RWPE1 (cell line): ENCODE measurements around the gene IL12B.

Experiments
- CTCF ChIA-PET: fragments of 350-600 bp; sonication (Branson Sonifier 250); formaldehyde crosslinking; extraction: SDS; loops from one replicate; lab custom pipeline; 2021; lab: Yijun Ruan, JAX
- POLR2A ChIA-PET: fragments of 400-600 bp; formaldehyde crosslinking; extraction: SDS; loops from one replicate; lab custom pipeline; 2020; ENCODE audit warnings: antibody characterized with exemption; ENCODE audit not compliant: low non-redundant PET; lab: Yijun Ruan, JAX
- DNase-seq: peaks from one replicate; pipeline ENCODE4 v3.0.0; 2012; ENCODE audit warnings: low spot score
- H3K27ac ChIP-seq: fragments of 450-650 bp; 2 replicates; pipeline ENCODE4 v1.5.1; 2017
- TF ChIP-seq, protein P1 (sequence below): fragments of 450-650 bp; conservative IDR thresholded peaks from 2 replicates; pipeline ENCODE4 v1.5.1; 2017; ENCODE audit warnings: low read depth, mild to moderate bottlenecking

IL12B gene

DNA sequence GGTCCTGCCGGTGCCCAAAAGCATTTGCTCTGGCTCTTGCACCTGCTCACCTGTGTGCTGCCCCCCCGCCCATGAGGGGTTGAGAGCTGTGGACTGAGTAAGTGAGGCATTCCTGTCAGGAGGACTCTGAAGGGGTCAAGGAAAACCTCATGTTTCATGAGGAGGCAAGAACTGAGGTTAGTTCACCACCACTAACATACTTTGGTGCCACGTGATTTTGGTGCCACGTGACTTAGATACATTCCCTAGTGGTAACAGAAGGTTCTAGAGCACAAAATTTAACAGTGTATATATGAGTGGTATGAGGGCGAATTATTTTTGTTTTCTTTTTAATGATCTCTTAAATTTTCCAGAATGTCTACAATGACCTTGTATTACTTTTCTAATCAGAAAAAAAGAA lies 6.3 kb upstream of the IL12B start:
- H3K27ac ChIP-seq = peak overlapping the region; percentile 71
- ChIA-PET POLR2A (no interaction called here), CTCF (interaction anchor here (0.6 kb wide), 1 partner anchor 42 kb away, joined by 3 read pairs; no protein-coding TSS in a partner anchor)
- TF ChIP-seq, protein P1, sequence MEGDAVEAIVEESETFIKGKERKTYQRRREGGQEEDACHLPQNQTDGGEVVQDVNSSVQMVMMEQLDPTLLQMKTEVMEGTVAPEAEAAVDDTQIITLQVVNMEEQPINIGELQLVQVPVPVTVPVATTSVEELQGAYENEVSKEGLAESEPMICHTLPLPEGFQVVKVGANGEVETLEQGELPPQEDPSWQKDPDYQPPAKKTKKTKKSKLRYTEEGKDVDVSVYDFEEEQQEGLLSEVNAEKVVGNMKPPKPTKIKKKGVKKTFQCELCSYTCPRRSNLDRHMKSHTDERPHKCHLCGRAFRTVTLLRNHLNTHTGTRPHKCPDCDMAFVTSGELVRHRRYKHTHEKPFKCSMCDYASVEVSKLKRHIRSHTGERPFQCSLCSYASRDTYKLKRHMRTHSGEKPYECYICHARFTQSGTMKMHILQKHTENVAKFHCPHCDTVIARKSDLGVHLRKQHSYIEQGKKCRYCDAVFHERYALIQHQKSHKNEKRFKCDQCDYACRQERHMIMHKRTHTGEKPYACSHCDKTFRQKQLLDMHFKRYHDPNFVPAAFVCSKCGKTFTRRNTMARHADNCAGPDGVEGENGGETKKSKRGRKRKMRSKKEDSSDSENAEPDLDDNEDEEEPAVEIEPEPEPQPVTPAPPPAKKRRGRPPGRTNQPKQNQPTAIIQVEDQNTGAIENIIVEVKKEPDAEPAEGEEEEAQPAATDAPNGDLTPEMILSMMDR = no peak
- DNase-seq = no peak

DNA sequence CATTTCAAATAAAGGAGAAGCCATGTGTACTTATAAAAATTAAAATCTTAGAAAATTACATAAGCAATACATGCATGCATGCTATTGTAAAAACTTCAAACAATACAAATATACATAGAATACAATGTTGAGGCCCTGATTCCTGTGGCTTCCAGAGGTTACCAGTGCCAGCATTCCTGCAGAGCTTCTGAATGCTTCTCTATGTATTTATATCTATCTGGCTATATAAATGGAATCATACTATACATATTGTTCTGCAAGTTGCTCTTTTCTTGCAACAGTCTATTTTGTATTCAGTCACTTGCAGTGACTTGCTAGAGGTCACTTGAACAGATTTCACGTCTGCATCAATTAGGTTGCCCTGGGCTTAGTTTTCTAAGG lies 3.2 kb upstream of the IL12B start:
- ChIA-PET POLR2A (no interaction called here), CTCF (interaction anchor here (0.6 to 0.8 kb wide), 2 partner anchors 17 to 79 kb away, joined by 4 to 5 read pairs; no protein-coding TSS in a partner anchor)
- H3K27ac ChIP-seq = no peak overlapping the region
- DNase-seq = no peak
- TF ChIP-seq, protein P1 = no peak

DNA sequence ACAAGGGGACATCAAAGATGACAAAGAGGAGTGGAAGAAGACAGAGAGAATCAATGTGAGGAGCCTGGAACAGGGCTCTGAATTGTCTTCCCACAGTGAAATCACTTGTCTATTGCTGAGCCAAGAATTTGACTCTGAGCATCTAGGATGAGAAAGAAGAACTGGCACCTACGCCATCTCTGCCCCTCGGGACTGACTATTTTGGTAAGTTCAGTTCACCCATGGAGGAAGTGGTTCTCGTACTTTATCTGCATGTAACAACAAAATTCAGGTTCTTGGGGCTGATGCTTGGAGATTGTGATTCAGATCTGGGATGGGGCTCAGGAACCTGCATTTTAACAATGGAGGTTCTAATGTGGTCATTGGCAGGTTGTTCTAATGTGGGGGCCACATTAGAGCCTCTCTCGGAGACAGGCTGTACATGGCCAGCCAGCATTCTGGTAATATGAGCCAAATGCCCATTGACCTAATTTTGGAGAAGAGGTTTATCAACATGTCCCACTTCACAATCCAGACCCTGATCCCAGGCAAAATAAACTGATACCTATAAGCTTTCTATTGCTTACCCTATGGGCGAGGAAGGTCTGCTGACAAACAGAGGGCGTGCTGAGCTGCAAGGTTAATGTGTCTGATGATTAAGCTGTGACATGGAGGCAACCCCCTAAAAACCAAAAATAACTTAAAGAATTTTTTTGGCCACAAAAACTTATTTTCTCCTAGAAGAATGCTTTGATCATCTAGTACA lies 2.7 kb upstream of the IL12B start:
- ChIA-PET POLR2A (no interaction called here), CTCF (interaction anchor here (0.6 to 0.8 kb wide), 5 partner anchors 16 to 654 kb away, joined by 3 to 7 read pairs (median 4); no protein-coding TSS in a partner anchor)
- H3K27ac ChIP-seq = no peak overlapping the region
- DNase-seq = no peak
- TF ChIP-seq, protein P1 = no peak

DNA sequence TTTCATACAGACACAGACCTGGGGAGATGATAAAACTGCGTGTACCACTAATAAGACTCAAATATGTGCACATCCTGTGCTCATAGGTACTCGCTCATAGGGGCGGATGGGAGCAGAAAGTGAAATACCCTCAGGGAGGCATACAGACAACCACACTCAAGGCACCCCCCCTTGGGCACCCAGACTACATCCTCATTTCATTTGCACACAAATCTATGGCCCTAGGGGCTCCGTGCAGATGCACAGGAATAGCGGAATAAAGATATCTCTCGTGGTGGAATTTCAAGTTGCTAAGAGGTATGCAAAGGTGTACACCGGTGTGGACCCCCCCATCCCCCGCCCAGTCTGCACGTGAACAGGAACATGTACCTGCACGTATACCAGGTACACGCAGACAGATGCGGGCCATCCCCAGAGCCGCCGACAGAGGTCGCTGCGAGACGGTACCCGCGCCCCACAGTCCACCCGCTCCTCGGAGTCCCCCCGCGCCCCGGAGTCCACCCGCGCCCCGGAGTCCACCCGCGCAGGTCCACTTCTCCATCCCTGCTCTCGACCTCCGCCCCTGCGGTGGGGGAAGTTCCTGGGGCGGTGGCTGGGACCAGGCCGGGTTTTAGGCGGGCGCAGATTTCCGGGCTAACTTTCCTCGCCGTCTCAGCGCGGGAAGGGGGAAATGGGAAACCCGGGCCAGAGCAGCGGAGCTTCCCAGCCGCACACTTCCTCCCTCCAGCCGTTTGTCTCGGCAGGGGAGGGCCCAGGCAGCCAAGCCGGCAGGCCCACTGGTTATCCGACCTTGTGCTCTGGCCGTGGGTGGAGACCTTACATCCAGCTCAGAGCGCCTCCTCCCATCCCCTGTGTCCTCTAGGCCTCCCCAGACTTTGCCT lies 1.0 kb upstream of the IL12B start:
- peak overlapping the region; percentile 71 for H3K27ac ChIP-seq
- peak; percentile 73 for DNase-seq
- CTCF ChIA-PET = interaction anchor here (0.6 to 1.0 kb wide), 7 partner anchors 69 to 1680 kb away, joined by 3 to 7 read pairs (median 3); no protein-coding TSS in a partner anchor
- TF ChIP-seq, protein P1 = peak; percentile 95
- POLR2A ChIA-PET = no interaction called here

DNA sequence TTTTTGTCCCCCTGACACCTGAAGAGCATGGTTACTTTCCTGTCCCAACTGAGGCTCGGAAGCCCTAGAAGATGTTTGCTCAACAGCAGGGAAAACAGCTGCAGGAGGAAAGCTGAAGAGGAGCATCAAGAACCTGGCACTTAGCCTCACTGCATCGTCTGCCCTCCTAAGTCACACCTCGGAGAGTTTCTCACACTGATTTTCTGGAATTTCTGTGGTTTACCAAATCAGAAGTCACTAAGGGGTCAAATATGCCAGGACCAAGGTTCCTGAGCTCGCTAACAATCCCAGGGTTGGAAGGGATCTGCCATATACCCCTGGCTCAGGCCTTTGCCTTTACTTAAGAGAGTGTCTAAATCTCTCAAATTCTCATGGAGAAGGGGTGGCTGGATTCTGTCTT lies 5.3 kb downstream of the IL12B start:
- ChIA-PET CTCF (interaction anchor here (0.5 kb wide), 1 partner anchor 121 kb away, joined by 3 read pairs; no protein-coding TSS in a partner anchor), POLR2A (no interaction called here)
- no peak for DNase-seq
- no peak overlapping the region for H3K27ac ChIP-seq
- TF ChIP-seq, protein P1 = no peak
